Measurements from ENCODE around the gene CTDP1.

GRCh38 chr18:79723628-79724027 lies 44.0 kb downstream of the CTDP1 start:
- TF ChIP-seq EZH2 (IDR thresholded peaks at IDR 0.05; ENCODE audit: borderline replicate concordance, low read length) (no peak), CTCF (IDR thresholded peaks at IDR 0.05; ENCODE audit: low read length) (no peak)

Measured in OCI-LY1 (cell line).